Naive thymus-derived CD4-positive, alpha-beta T cell (primary cell): Measurements from ENCODE around the gene STAT3. TPM values are rescaled to one million over a fixed set of nuclear protein-coding genes. Genes with fewer than 3 reads are reported as not detected.

ENCODE experiments used
- ATAC-seq: fragments of 150-1000 bp; cut with Tn5 transposase; 2 replicates; pipeline ENCODE4 v1.10.0; 2021; ENCODE audit warnings: mild to moderate bottlenecking, moderate library complexity
- CTCF ChIA-PET: fragments of 350-600 bp; sonication (Branson Sonifier 250); formaldehyde crosslinking; loops from one replicate; lab custom pipeline; 2021; ENCODE audit warnings: antibody characterized with exemption; lab: Charles Lee
- POLR2A ChIA-PET: fragments of 350-600 bp; sonication (Branson Sonifier 250); formaldehyde crosslinking; loops from one replicate; lab custom pipeline; 2021; ENCODE audit warnings: antibody characterized with exemption, inconsistent platforms; lab: Charles Lee
- DNase-seq, 9 donors: peaks; one replicate each; pipeline versions ENCODE4 v3.0.0 to v3.0.0-alpha.2; 2020 to 2022; ENCODE audit warnings: mixed read lengths in 1 of 9
- H3K27ac ChIP-seq: one replicate; pipeline ENCODE4 v1.7.0; 2013; ENCODE audit warnings: mild to moderate bottlenecking, low read depth, low read length, moderate library complexity
- H3K27me3 ChIP-seq, 2 donors: one replicate each; pipeline ENCODE4 v1.7.0; 2013; ENCODE audit warnings: low read length in 2 of 2, mild to moderate bottlenecking in 2 of 2, moderate library complexity in 2 of 2; ENCODE audit not compliant: control insufficient read depth in 2 of 2, insufficient read depth in 2 of 2
- H3K36me3 ChIP-seq, 3 experiments: 1 replicate in 2 of 3; 2 replicates in 1 of 3; pipeline ENCODE4 v1.7.0; 2013; ENCODE audit warnings: low read length in 3 of 3, mild to moderate bottlenecking in 3 of 3, moderate library complexity in 1 of 3; ENCODE audit not compliant: insufficient read depth in 3 of 3, control insufficient read depth in 2 of 3
- H3K4me1 ChIP-seq, 2 donors: one replicate each; pipeline ENCODE4 v1.7.0; 2013; ENCODE audit warnings: low read length in 2 of 2, mild to moderate bottlenecking in 2 of 2, moderate library complexity in 1 of 2; ENCODE audit not compliant: control insufficient read depth in 2 of 2, insufficient read depth in 2 of 2
- H3K4me3 ChIP-seq: 2 replicates; pipeline ENCODE4 v1.7.0; 2013; ENCODE audit warnings: mild to moderate bottlenecking, low read length
- H3K9me3 ChIP-seq, 3 experiments: 1 replicate in 2 of 3; 2 replicates in 1 of 3; pipeline ENCODE4 v1.7.0; 2013; ENCODE audit warnings: low read length in 3 of 3; ENCODE audit not compliant: control insufficient read depth in 2 of 3
- H3K27ac Mint-ChIP-seq, 9 donors: one replicate each; pipeline ENCODE4 v1.8.0; 2020 to 2022; ENCODE audit warnings: mixed read lengths in 9 of 9, mild to moderate bottlenecking in 8 of 9, moderate library complexity in 5 of 9, inconsistent platforms in 2 of 9
- H3K27me3 Mint-ChIP-seq, 5 donors: one replicate each; pipeline ENCODE4 v1.8.0; 2021 to 2022; ENCODE audit warnings: mixed read lengths in 5 of 5, mild to moderate bottlenecking in 1 of 5
- H3K36me3 Mint-ChIP-seq, 5 donors: one replicate each; pipeline ENCODE4 v1.8.0; 2020 to 2022; ENCODE audit warnings: mixed read lengths in 5 of 5, mild to moderate bottlenecking in 3 of 5, inconsistent platforms in 1 of 5
- H3K4me1 Mint-ChIP-seq, 7 donors: one replicate each; pipeline ENCODE4 v1.8.0; 2020 to 2022; ENCODE audit warnings: mixed read lengths in 7 of 7, mild to moderate bottlenecking in 3 of 7, inconsistent platforms in 1 of 7
- H3K4me3 Mint-ChIP-seq, 10 donors: one replicate each; pipeline ENCODE4 v1.8.0; 2020 to 2022; ENCODE audit warnings: mild to moderate bottlenecking in 10 of 10, mixed read lengths in 10 of 10, moderate library complexity in 6 of 10, inconsistent platforms in 2 of 10
- H3K9me3 Mint-ChIP-seq, 11 donors: one replicate each; pipeline ENCODE4 v1.8.0; 2020 to 2022; ENCODE audit warnings: mixed read lengths in 11 of 11, mild to moderate bottlenecking in 4 of 11, inconsistent platforms in 1 of 11, moderate library complexity in 1 of 11
- intact Hi-C, 2 donors: fragments of 100-400 bp; cut with micrococcal nuclease; formaldehyde crosslinking; loops; one replicate each; pipeline ENCODE4 v1.15.1; 2023
- polyA plus RNA-seq, 2 donors: library from polyadenylated mRNA; unstranded; fragments of 300-500 nt; fragmentation: Illumina TruSeq; gene quantifications; one replicate each; pipeline ENCODE4 v1.2.3, GENCODE V29; 2021
- total RNA-seq, 6 experiments: library from RNA in 5 of 6; stranded (reverse) in 5 of 6; gene quantifications; 1 replicate in 5 of 6; 2 replicates in 1 of 6; pipeline ENCODE4 v1.2.3 and lab custom pipeline; 2021 to 2026

STAT3 gene
- total and polyA plus RNA-seq, 7 experiments from 2014 or later: 133 to 275 (median 189) TPM

DNA sequence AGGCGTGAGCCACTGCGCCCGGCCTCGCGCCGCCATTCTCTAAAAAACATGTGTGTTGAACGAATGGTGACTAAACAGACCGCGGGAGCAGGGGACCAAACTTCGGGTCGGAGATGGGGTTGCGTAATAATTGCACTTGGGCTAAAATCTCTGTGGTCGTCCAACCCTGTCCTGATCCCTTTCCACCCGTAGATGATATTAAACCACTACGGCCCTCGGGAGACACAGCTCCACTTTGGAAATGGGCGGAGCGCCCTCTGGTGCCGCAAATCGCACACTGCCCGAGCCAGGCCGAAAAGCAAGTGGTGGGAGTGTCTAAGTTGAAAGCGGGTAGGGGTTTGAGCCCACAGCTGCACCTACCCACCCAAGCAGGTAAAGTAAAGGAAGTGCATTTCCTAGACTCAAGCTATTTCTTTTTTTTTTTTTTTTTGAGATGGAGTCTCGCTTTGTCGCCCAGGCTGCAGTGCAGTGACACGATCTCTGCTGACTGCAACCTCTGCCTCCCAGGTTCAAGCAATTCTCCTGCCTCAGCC lies 17.8 kb upstream of the STAT3 start:
- intact Hi-C loops: loop anchor here (1.0 to 10.0 kb wide), 10 partner anchors 17 to 339 kb away; partner anchors contain the start of genes STAT3 (in 2 of the 2) and GHDC (in 1 of the 2)
- no peaks in the 10 kb centered on the region for H3K9me3 Mint-ChIP-seq
- H3K4me1 Mint-ChIP-seq: peaks cover 6 to 28% (median 17%) of the 10 kb centered on the region in 7 donors
- Histone ChIP-seq H3K4me1 (peaks cover 4 to 8% of the 10 kb centered on the region in 2 donors), H3K36me3 (no peaks in the 10 kb centered on the region), H3K27ac (no peak overlapping the region), H3K27me3 (no peaks in the 10 kb centered on the region), H3K4me3 (no peak overlapping the region), H3K9me3 (no peaks in the 10 kb centered on the region)
- ChIA-PET POLR2A (interaction anchor here (0.6 to 3.1 kb wide), 8 partner anchors 10 to 627 kb away, joined by 3 to 22 read pairs (median 4); partner anchors contain the start of gene STAT3), CTCF (interaction anchor here (0.6 to 13.7 kb wide), 20 partner anchors 9 to 1038 kb away, joined by 3 to 264 read pairs (median 4); partner anchors contain the start of genes CAVIN1 and STAT3)
- peak overlapping the region in 6 of 9 donors; percentile 51 to 71 (median 62) for H3K27ac Mint-ChIP-seq
- DNase-seq (peak; percentile 72 to 86 (median 80)), ATAC-seq (peak; percentile 91)
- peaks cover 0 to 3% (median 0%) of the 10 kb centered on the region in 5 donors for H3K27me3 Mint-ChIP-seq
- peak overlapping the region in 4 of 10 donors; percentile 9 to 41 (median 29) for H3K4me3 Mint-ChIP-seq
- H3K36me3 Mint-ChIP-seq: no peaks in the 10 kb centered on the region

DNA sequence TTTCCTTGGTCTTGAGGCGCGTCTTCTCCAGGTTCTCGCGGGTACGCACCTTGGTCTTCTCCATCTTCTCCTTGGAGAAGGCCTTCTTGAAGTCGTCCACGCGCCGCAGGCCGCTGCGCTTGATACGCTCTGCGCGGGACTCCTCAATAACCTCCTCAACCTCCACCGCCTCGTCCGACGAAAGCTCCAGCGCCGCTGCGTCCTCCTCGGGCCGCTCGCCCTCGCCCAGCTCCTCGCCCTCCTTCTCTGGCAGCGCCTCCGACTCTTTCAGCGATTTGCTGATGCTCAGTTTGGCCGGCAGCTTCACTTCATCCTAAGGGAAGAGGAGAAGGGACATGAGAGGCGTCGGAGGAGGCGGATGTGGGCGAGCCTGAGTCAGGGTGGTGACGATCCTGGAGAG lies 16.8 kb upstream of the STAT3 start:
- intact Hi-C loops: loop anchor here (5.0 to 10.0 kb wide), 2 partner anchors 210 to 338 kb away; partner anchors contain the start of gene GHDC (in 1 of the 2)
- H3K36me3 ChIP-seq: no peaks in the 10 kb centered on the region
- H3K4me3 ChIP-seq: no peak overlapping the region
- H3K27ac Mint-ChIP-seq: no peak overlapping the region
- no peak overlapping the region for H3K4me3 Mint-ChIP-seq
- H3K4me1 Mint-ChIP-seq: peaks cover 11 to 34% (median 22%) of the 10 kb centered on the region in 7 donors
- ATAC-seq: no peak
- H3K4me1 ChIP-seq: peaks cover 4 to 13% of the 10 kb centered on the region in 2 donors
- H3K9me3 ChIP-seq: no peaks in the 10 kb centered on the region
- ChIA-PET CTCF (interaction anchor here (0.7 to 13.7 kb wide), 7 partner anchors 9 to 183 kb away, joined by 3 to 264 read pairs (median 10); partner anchors contain the start of gene STAT3), POLR2A (no interaction called here)
- no peaks in the 10 kb centered on the region for H3K36me3 Mint-ChIP-seq
- no peak overlapping the region for H3K27ac ChIP-seq
- no peak for DNase-seq
- H3K27me3 Mint-ChIP-seq: peaks cover 0 to 3% (median 0%) of the 10 kb centered on the region in 5 donors
- H3K27me3 ChIP-seq: no peaks in the 10 kb centered on the region
- no peaks in the 10 kb centered on the region for H3K9me3 Mint-ChIP-seq

- no peak overlapping the region for H3K27ac Mint-ChIP-seq
Observed at GRCh38 chr17:42404326-42405055, 16.2 kb upstream of the STAT3 start.

GRCh38 chr17:42403150-42403549 lies 14.9 kb upstream of the STAT3 start:
- Mint-ChIP-seq H3K4me1 (peaks cover 19 to 46% (median 26%) of the 10 kb centered on the region in 7 donors), H3K4me3 (no peak overlapping the region), H3K27me3 (peaks cover 0 to 3% (median 0%) of the 10 kb centered on the region in 5 donors), H3K36me3 (no peaks in the 10 kb centered on the region), H3K9me3 (no peaks in the 10 kb centered on the region), H3K27ac (peak overlapping the region in 2 of 9 donors; percentile 13 to 17)
- DNase-seq (peak in 1 of 9 donors; percentile 63), ATAC-seq (no peak)
- Histone ChIP-seq H3K9me3 (no peaks in the 10 kb centered on the region), H3K4me1 (peaks cover 4 to 19% of the 10 kb centered on the region in 2 donors), H3K36me3 (no peaks in the 10 kb centered on the region), H3K27ac (no peak overlapping the region), H3K27me3 (no peaks in the 10 kb centered on the region), H3K4me3 (no peak overlapping the region)
- ChIA-PET POLR2A (interaction anchor here (0.8 to 1.9 kb wide), 5 partner anchors 12 to 80 kb away, joined by 3 to 10 read pairs (median 3); no protein-coding TSS in a partner anchor), CTCF (interaction anchor here (0.8 to 13.7 kb wide), 8 partner anchors 10 to 180 kb away, joined by 3 to 264 read pairs (median 4); partner anchors contain the start of gene STAT3)
- intact Hi-C loops: loop anchor here in 1 of 2 donors (5.0 to 10.0 kb wide), 2 partner anchors 66 to 208 kb away; partner anchors contain the start of gene GHDC

More at GRCh38 chr17:42404326-42405055, 16.2 kb upstream of the STAT3 start:
- peaks cover 0 to 3% (median 0%) of the 10 kb centered on the region in 5 donors for H3K27me3 Mint-ChIP-seq
- Histone ChIP-seq H3K27me3 (no peaks in the 10 kb centered on the region), H3K27ac (no peak overlapping the region), H3K9me3 (no peaks in the 10 kb centered on the region), H3K36me3 (no peaks in the 10 kb centered on the region), H3K4me1 (peaks cover 4 to 19% of the 10 kb centered on the region in 2 donors), H3K4me3 (no peak overlapping the region)
- H3K9me3 Mint-ChIP-seq: no peaks in the 10 kb centered on the region
- intact Hi-C loops: loop anchor here (5.0 to 10.0 kb wide), 3 partner anchors 67 to 337 kb away; partner anchors contain the start of gene GHDC (in 1 of the 2)
- peaks cover 14 to 38% (median 26%) of the 10 kb centered on the region in 7 donors for H3K4me1 Mint-ChIP-seq
- CTCF ChIA-PET: interaction anchor here (1.1 to 13.7 kb wide), 7 partner anchors 8 to 182 kb away, joined by 3 to 264 read pairs (median 10); partner anchors contain the start of gene STAT3
- H3K36me3 Mint-ChIP-seq: no peaks in the 10 kb centered on the region
- ATAC-seq (no peak), DNase-seq (no peak)
- POLR2A ChIA-PET: interaction anchor here (0.6 to 0.9 kb wide), 2 partner anchors 51 to 91 kb away, joined by 3 read pairs; no protein-coding TSS in a partner anchor
- H3K4me3 Mint-ChIP-seq: no peak overlapping the region

DNA sequence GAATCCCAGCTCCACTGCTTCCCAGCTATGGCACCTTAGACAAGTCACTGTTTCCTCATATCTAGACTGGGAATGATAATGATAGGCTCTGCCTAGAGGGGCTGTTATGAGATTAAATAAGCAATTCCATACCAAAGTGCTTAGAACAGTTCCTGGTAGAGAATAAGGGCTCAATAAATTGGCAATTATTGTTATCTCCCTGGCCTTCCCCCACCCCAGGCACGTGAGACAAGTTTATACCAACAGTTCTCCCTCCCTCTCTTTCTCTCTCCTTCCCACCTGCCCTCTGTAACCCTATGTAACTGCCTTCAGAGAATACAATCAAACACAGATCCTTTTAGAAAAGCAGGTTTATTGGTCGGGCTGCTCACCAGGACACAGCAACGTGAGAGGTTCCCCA lies 13.9 kb upstream of the STAT3 start:
- ChIA-PET POLR2A (interaction anchor here (0.7 to 1.9 kb wide), 3 partner anchors 65 to 79 kb away, joined by 3 to 10 read pairs (median 4); no protein-coding TSS in a partner anchor), CTCF (interaction anchor here (1.0 to 13.7 kb wide), 3 partner anchors 9 to 89 kb away, joined by 3 to 264 read pairs (median 4); no protein-coding TSS in a partner anchor)
- intact Hi-C loops: loop anchor here in 1 of 2 donors (5.0 to 10.0 kb wide), 2 partner anchors 65 to 207 kb away; partner anchors contain the start of gene GHDC
- Mint-ChIP-seq H3K27me3 (peaks cover 0 to 3% (median 0%) of the 10 kb centered on the region in 5 donors), H3K9me3 (no peaks in the 10 kb centered on the region), H3K36me3 (no peaks in the 10 kb centered on the region), H3K27ac (peak overlapping the region in 3 of 9 donors; percentile 32 to 79 (median 53)), H3K4me3 (no peak overlapping the region), H3K4me1 (peaks cover 13 to 41% (median 20%) of the 10 kb centered on the region in 7 donors)
- ATAC-seq (no peak), DNase-seq (no peak)
- Histone ChIP-seq H3K9me3 (no peaks in the 10 kb centered on the region), H3K4me3 (no peak overlapping the region), H3K4me1 (peaks cover 0 to 19% of the 10 kb centered on the region in 2 donors), H3K27ac (no peak overlapping the region), H3K36me3 (no peaks in the 10 kb centered on the region), H3K27me3 (no peaks in the 10 kb centered on the region)
